Mucosa of rectum (tissue), 2 donors: Measurements from ENCODE around the gene TMBIM1.

Experiments used
- H3K27ac ChIP-seq, 2 donors: one replicate each; pipeline ENCODE4 v1.7.0; 2013; ENCODE audit warnings: inconsistent platforms in 2 of 2, low read depth in 2 of 2, low read length in 2 of 2
- H3K27me3 ChIP-seq, 2 donors: one replicate each; pipeline ENCODE4 v1.7.0; 2013; ENCODE audit warnings: low read length in 2 of 2; ENCODE audit not compliant: control insufficient read depth in 2 of 2, insufficient read depth in 2 of 2
- H3K36me3 ChIP-seq, 2 donors: one replicate each; pipeline ENCODE4 v1.7.0; 2013; ENCODE audit warnings: low read length in 2 of 2; ENCODE audit not compliant: control insufficient read depth in 2 of 2, insufficient read depth in 2 of 2
- H3K4me1 ChIP-seq, 2 donors: one replicate each; pipeline ENCODE4 v1.7.0; 2013; ENCODE audit warnings: low read length in 2 of 2, mild to moderate bottlenecking in 1 of 2; ENCODE audit not compliant: control insufficient read depth in 2 of 2, insufficient read depth in 2 of 2
- H3K4me3 ChIP-seq, 2 donors: one replicate each; pipeline ENCODE4 v1.7.0; 2013; ENCODE audit warnings: low read length in 2 of 2
- H3K9ac ChIP-seq, 2 donors: one replicate each; pipeline ENCODE4 v1.7.0; 2013; ENCODE audit warnings: low read length in 2 of 2, low read depth in 1 of 2, mild to moderate bottlenecking in 1 of 2
- H3K9me3 ChIP-seq, 2 donors: one replicate each; pipeline ENCODE4 v1.7.0; 2013; ENCODE audit warnings: low read length in 2 of 2; ENCODE audit not compliant: control insufficient read depth in 2 of 2
- donor health status: healthy.
- donor health status: Normal muscosa, but diverticular disease.

Gene TMBIM1

GRCh38 chr2:218292048-218293014 lies at the start of gene TMBIM1:
Gene TMBIM1 (minus strand): TSS chr2:218292503. CDS start chr2:218282141, 10,362 bp downstream.
- peak within 1 kb of the TSS; percentile 89 to 97 for H3K9ac ChIP-seq
- H3K36me3 ChIP-seq, result no peaks in the 10 kb centered on the region
- peak within 1 kb of the TSS; percentile 98 for H3K27ac ChIP-seq
- no peaks in the 10 kb centered on the region for H3K27me3 ChIP-seq
- H3K4me3 ChIP-seq, result peak within 1 kb of the TSS; percentile 68 to 89
- no peaks in the 10 kb centered on the region for H3K9me3 ChIP-seq
- peaks cover 59 to 71% of the 10 kb centered on the region in 2 donors for H3K4me1 ChIP-seq

- Histone ChIP-seq H3K9ac (no peak overlapping the region), H3K4me3 (no peak overlapping the region), H3K27me3 (no peaks in the 10 kb centered on the region), H3K9me3 (no peaks in the 10 kb centered on the region), H3K27ac (no peak overlapping the region), H3K4me1 (no peaks in the 10 kb centered on the region), H3K36me3 (peaks cover 0 to 4% of the 10 kb centered on the region in 2 donors)
These were observed 49.1 kb upstream of the TMBIM1 start for GRCh38 chr2:218341381-218341780.

- Histone ChIP-seq H3K4me3 (no peak overlapping the region), H3K27me3 (no peaks in the 10 kb centered on the region), H3K9ac (no peak overlapping the region), H3K4me1 (no peaks in the 10 kb centered on the region), H3K9me3 (no peaks in the 10 kb centered on the region), H3K27ac (no peak overlapping the region), H3K36me3 (peaks cover 0 to 4% of the 10 kb centered on the region in 2 donors)
These were observed 48.4 kb upstream of the TMBIM1 start for GRCh38 chr2:218340656-218341055.

- peaks cover 6 to 7% of the 10 kb centered on the region in 2 donors for H3K4me1 ChIP-seq
- no peaks in the 10 kb centered on the region for H3K9me3 ChIP-seq
- no peak overlapping the region for H3K27ac ChIP-seq
- H3K36me3 ChIP-seq, result no peaks in the 10 kb centered on the region
- H3K4me3 ChIP-seq, result no peak overlapping the region
- no peaks in the 10 kb centered on the region for H3K27me3 ChIP-seq
- no peak overlapping the region for H3K9ac ChIP-seq
These were observed 42.2 kb upstream of the TMBIM1 start for GRCh38 chr2:218334531-218334930.

- no peaks in the 10 kb centered on the region for H3K9me3 ChIP-seq
- peaks cover 7 to 8% of the 10 kb centered on the region in 2 donors for H3K4me1 ChIP-seq
- H3K36me3 ChIP-seq, result no peaks in the 10 kb centered on the region
- H3K4me3 ChIP-seq, result no peak overlapping the region
- no peak overlapping the region for H3K9ac ChIP-seq
- no peaks in the 10 kb centered on the region for H3K27me3 ChIP-seq
- peak overlapping the region; percentile 49 to 66 for H3K27ac ChIP-seq
These were observed 40.8 kb upstream of the TMBIM1 start for GRCh38 chr2:218332920-218333645.

GRCh38 chr2:218332288-218332687 lies 40.0 kb upstream of the TMBIM1 start:
- no peak overlapping the region for H3K4me3 ChIP-seq
- peak overlapping the region; percentile 49 to 66 for H3K27ac ChIP-seq
- peaks cover 7 to 8% of the 10 kb centered on the region in 2 donors for H3K4me1 ChIP-seq
- H3K9ac ChIP-seq, result no peak overlapping the region
- H3K9me3 ChIP-seq, result no peaks in the 10 kb centered on the region
- no peaks in the 10 kb centered on the region for H3K27me3 ChIP-seq
- H3K36me3 ChIP-seq, result no peaks in the 10 kb centered on the region

- no peak overlapping the region for H3K4me3 ChIP-seq
- no peaks in the 10 kb centered on the region for H3K27me3 ChIP-seq
- H3K9me3 ChIP-seq, result no peaks in the 10 kb centered on the region
- no peak overlapping the region for H3K27ac ChIP-seq
- no peaks in the 10 kb centered on the region for H3K36me3 ChIP-seq
- no peak overlapping the region for H3K9ac ChIP-seq
- peaks cover 7 to 8% of the 10 kb centered on the region in 2 donors for H3K4me1 ChIP-seq
These were observed 39.4 kb upstream of the TMBIM1 start for GRCh38 chr2:218331745-218332144.

- no peaks in the 10 kb centered on the region for H3K9me3 ChIP-seq
- peaks cover 8 to 9% of the 10 kb centered on the region in 2 donors for H3K4me1 ChIP-seq
- H3K4me3 ChIP-seq, result no peak overlapping the region
- H3K36me3 ChIP-seq, result no peaks in the 10 kb centered on the region
- no peaks in the 10 kb centered on the region for H3K27me3 ChIP-seq
- no peak overlapping the region for H3K9ac ChIP-seq
- H3K27ac ChIP-seq, result peak overlapping the region in 1 of 2 donors; percentile 14
These were observed 37.7 kb upstream of the TMBIM1 start for GRCh38 chr2:218329826-218330593.

GRCh38 chr2:218329027-218329825 lies 36.9 kb upstream of the TMBIM1 start:
- Histone ChIP-seq H3K4me3 (no peak overlapping the region), H3K27me3 (no peaks in the 10 kb centered on the region), H3K4me1 (peaks cover 11 to 13% of the 10 kb centered on the region in 2 donors), H3K27ac (peak overlapping the region; percentile 9 to 17), H3K9me3 (no peaks in the 10 kb centered on the region), H3K36me3 (no peaks in the 10 kb centered on the region), H3K9ac (no peak overlapping the region)
